ENCODE data around the gene PUS10. TPM values are rescaled to one million over a fixed set of nuclear protein-coding genes. Genes with fewer than 3 reads are reported as not detected.

Gene PUS10
- total and polyA plus RNA-seq, 2 experiments from 2014 or later: 2.2 to 2.5 TPM

DNA sequence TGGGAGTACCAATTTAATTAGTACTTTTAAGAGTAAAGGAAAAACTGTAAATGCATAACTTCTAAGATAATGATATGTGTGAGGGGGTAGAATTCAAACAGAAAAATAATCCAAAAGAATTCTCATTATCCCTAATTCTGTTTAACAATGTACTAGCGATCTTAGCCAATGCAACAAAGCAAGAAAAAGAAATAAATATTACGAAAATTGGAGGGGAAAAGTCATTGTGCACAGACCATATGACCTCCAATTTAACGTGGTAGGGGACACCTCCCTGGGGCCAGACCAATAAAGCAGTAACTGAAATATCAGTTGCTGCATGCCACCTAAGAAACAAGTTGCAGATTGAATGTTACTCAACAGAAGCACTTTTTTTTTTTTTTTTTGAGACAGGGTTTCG is 26.4 kb downstream of the PUS10 start:
- H3K4me2 ChIP-seq: no peak overlapping the region
- H3K9me2 ChIP-seq (ENCODE audit: insufficient read depth): no peaks in the 10 kb centered on the region
- DNase-seq (ENCODE audit: low spot score) (no peak), ATAC-seq (no peak)
- no peaks in the 10 kb centered on the region; the same call in 1 of the 2 replicates for H3K36me3 ChIP-seq (ENCODE audit: insufficient read depth)
- TF ChIP-seq EZH2 (IDR thresholded peaks at IDR 0.05; ENCODE audit: low read depth, unreplicated experiment) (no peak), JUNB (IDR thresholded peaks at IDR 0.05; ENCODE audit: unreplicated experiment) (no peak), POLR2AphosphoS5 (IDR thresholded peaks at IDR 0.05; ENCODE audit: low read depth) (no peak), ZNF331 (CRISPR knock-in tag; IDR thresholded peaks at IDR 0.05; ENCODE audit: low read depth) (no peak), STAT1 (IDR thresholded peaks at IDR 0.05; ENCODE audit: unreplicated experiment) (no peak), NANOG (IDR thresholded peaks at IDR 0.05; ENCODE audit: borderline replicate concordance) (no peak), CREB1 (CRISPR knock-in tag; IDR thresholded peaks at IDR 0.05; ENCODE audit: low read depth) (no peak)
- TF ChIP-seq, protein P1, sequence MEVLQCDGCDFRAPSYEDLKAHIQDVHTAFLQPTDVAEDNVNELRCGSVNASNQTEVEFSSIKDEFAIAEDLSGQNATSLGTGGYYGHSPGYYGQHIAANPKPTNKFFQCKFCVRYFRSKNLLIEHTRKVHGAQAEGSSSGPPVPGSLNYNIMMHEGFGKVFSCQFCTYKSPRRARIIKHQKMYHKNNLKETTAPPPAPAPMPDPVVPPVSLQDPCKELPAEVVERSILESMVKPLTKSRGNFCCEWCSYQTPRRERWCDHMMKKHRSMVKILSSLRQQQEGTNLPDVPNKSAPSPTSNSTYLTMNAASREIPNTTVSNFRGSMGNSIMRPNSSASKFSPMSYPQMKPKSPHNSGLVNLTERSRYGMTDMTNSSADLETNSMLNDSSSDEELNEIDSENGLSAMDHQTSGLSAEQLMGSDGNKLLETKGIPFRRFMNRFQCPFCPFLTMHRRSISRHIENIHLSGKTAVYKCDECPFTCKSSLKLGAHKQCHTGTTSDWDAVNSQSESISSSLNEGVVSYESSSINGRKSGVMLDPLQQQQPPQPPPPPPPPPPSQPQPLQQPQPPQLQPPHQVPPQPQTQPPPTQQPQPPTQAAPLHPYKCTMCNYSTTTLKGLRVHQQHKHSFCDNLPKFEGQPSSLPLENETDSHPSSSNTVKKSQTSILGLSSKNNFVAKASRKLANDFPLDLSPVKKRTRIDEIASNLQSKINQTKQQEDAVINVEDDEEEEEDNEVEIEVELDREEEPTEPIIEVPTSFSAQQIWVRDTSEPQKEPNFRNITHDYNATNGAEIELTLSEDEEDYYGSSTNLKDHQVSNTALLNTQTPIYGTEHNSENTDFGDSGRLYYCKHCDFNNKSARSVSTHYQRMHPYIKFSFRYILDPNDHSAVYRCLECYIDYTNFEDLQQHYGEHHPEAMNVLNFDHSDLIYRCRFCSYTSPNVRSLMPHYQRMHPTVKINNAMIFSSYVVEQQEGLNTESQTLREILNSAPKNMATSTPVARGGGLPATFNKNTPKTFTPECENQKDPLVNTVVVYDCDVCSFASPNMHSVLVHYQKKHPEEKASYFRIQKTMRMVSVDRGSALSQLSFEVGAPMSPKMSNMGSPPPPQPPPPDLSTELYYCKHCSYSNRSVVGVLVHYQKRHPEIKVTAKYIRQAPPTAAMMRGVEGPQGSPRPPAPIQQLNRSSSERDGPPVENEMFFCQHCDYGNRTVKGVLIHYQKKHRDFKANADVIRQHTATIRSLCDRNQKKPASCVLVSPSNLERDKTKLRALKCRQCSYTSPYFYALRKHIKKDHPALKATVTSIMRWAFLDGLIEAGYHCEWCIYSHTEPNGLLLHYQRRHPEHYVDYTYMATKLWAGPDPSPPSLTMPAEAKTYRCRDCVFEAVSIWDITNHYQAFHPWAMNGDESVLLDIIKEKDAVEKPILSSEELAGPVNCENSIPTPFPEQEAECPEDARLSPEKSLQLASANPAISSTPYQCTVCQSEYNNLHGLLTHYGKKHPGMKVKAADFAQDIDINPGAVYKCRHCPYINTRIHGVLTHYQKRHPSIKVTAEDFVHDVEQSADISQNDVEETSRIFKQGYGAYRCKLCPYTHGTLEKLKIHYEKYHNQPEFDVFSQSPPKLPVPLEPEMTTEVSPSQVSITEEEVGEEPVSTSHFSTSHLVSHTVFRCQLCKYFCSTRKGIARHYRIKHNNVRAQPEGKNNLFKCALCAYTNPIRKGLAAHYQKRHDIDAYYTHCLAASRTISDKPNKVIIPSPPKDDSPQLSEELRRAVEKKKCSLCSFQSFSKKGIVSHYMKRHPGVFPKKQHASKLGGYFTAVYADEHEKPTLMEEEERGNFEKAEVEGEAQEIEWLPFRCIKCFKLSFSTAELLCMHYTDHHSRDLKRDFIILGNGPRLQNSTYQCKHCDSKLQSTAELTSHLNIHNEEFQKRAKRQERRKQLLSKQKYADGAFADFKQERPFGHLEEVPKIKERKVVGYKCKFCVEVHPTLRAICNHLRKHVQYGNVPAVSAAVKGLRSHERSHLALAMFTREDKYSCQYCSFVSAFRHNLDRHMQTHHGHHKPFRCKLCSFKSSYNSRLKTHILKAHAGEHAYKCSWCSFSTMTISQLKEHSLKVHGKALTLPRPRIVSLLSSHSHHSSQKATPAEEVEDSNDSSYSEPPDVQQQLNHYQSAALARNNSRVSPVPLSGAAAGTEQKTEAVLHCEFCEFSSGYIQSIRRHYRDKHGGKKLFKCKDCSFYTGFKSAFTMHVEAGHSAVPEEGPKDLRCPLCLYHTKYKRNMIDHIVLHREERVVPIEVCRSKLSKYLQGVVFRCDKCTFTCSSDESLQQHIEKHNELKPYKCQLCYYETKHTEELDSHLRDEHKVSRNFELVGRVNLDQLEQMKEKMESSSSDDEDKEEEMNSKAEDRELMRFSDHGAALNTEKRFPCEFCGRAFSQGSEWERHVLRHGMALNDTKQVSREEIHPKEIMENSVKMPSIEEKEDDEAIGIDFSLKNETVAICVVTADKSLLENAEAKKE (CRISPR knock-in tag; IDR thresholded peaks at IDR 0.05): no peak
- TF ChIP-seq, protein P2, sequence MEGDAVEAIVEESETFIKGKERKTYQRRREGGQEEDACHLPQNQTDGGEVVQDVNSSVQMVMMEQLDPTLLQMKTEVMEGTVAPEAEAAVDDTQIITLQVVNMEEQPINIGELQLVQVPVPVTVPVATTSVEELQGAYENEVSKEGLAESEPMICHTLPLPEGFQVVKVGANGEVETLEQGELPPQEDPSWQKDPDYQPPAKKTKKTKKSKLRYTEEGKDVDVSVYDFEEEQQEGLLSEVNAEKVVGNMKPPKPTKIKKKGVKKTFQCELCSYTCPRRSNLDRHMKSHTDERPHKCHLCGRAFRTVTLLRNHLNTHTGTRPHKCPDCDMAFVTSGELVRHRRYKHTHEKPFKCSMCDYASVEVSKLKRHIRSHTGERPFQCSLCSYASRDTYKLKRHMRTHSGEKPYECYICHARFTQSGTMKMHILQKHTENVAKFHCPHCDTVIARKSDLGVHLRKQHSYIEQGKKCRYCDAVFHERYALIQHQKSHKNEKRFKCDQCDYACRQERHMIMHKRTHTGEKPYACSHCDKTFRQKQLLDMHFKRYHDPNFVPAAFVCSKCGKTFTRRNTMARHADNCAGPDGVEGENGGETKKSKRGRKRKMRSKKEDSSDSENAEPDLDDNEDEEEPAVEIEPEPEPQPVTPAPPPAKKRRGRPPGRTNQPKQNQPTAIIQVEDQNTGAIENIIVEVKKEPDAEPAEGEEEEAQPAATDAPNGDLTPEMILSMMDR (conservative IDR thresholded peaks at IDR 0.05; ENCODE audit: low read depth in 2 of 2): no peak
- TF ChIP-seq, protein P3, sequence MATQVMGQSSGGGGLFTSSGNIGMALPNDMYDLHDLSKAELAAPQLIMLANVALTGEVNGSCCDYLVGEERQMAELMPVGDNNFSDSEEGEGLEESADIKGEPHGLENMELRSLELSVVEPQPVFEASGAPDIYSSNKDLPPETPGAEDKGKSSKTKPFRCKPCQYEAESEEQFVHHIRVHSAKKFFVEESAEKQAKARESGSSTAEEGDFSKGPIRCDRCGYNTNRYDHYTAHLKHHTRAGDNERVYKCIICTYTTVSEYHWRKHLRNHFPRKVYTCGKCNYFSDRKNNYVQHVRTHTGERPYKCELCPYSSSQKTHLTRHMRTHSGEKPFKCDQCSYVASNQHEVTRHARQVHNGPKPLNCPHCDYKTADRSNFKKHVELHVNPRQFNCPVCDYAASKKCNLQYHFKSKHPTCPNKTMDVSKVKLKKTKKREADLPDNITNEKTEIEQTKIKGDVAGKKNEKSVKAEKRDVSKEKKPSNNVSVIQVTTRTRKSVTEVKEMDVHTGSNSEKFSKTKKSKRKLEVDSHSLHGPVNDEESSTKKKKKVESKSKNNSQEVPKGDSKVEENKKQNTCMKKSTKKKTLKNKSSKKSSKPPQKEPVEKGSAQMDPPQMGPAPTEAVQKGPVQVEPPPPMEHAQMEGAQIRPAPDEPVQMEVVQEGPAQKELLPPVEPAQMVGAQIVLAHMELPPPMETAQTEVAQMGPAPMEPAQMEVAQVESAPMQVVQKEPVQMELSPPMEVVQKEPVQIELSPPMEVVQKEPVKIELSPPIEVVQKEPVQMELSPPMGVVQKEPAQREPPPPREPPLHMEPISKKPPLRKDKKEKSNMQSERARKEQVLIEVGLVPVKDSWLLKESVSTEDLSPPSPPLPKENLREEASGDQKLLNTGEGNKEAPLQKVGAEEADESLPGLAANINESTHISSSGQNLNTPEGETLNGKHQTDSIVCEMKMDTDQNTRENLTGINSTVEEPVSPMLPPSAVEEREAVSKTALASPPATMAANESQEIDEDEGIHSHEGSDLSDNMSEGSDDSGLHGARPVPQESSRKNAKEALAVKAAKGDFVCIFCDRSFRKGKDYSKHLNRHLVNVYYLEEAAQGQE (IDR thresholded peaks at IDR 0.05; ENCODE audit: unreplicated experiment): no peak
- TF ChIP-seq, protein P4, sequence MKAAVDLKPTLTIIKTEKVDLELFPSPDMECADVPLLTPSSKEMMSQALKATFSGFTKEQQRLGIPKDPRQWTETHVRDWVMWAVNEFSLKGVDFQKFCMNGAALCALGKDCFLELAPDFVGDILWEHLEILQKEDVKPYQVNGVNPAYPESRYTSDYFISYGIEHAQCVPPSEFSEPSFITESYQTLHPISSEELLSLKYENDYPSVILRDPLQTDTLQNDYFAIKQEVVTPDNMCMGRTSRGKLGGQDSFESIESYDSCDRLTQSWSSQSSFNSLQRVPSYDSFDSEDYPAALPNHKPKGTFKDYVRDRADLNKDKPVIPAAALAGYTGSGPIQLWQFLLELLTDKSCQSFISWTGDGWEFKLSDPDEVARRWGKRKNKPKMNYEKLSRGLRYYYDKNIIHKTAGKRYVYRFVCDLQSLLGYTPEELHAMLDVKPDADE (IDR thresholded peaks at IDR 0.05): no peak
- H3K27me3 Mint-ChIP-seq (ENCODE audit: insufficient read depth, low read depth, poor library complexity): peaks cover 3% of the 10 kb centered on the region
- H3K4me3 ChIP-seq: no peak overlapping the region
- no peaks in the 10 kb centered on the region for H4K20me1 ChIP-seq (replicated peaks; ENCODE audit: insufficient read depth)
- no peak overlapping the region for H3K27ac Mint-ChIP-seq
- H3K9me3 Mint-ChIP-seq: peaks cover 43% of the 10 kb centered on the region
- no peaks in the 10 kb centered on the region for H3K27me3 ChIP-seq (ENCODE audit: insufficient read depth)
- H3K79me2 ChIP-seq (replicated peaks; ENCODE audit: insufficient read depth): no peaks in the 10 kb centered on the region
- H3K4me1 Mint-ChIP-seq: no peaks in the 10 kb centered on the region
- no peaks in the 10 kb centered on the region for H3K4me1 ChIP-seq (ENCODE audit: insufficient read depth)
- H3K27ac ChIP-seq (ENCODE audit: low read depth): no peak overlapping the region
- no peaks in the 10 kb centered on the region for H3F3A ChIP-seq (replicated peaks; ENCODE audit: low read depth)
- no peak overlapping the region for H2AFZ ChIP-seq
- no peak overlapping the region for H3K4me3 Mint-ChIP-seq
- H3K36me3 Mint-ChIP-seq (ENCODE audit: low read depth): peaks cover 32% of the 10 kb centered on the region
